Astrocyte of the spinal cord (primary cell): ENCODE results near the gene OTOG.

ENCODE experiments used
- DNase-seq: peaks from one replicate; pipeline ENCODE4 v3.0.0; 2011; ENCODE audit warnings: low read depth, low spot score
- H3K4me3 ChIP-seq: 2 replicates; pipeline ENCODE4 v1.5.1; 2011; ENCODE audit warnings: low read depth, mild to moderate bottlenecking, low read length, moderate library complexity
- in situ Hi-C: cut with HindIII; loops from 2 replicates; pipeline ENCODE4 v1.10.0; 2017; ENCODE audit warnings: low sequenced_read_pairs
- TF ChIP-seq, protein P1 (sequence below): IDR thresholded peaks from 2 replicates; pipeline ENCODE4 v1.5.1; 2012; ENCODE audit warnings: low read depth, mild to moderate bottlenecking, low read length, inconsistent platforms

OTOG gene

DNA sequence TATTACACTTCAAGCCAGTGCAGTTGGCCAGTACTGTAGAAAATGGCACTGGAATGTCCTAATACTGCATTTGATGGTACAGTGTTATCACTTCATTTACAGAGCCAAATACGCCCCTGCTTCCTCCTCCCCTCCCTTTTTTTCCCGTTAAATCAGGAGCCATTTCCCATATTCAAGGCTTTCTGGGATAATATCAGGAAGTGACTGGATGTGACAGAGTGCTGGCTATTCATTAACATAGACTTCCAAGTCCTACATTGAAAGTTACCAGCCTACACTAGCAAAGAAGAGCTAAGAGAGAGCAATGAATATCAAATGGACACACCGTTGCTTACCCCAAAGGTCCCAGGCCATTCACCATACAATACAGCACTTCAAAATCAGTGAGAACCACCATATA lies 38.3 kb upstream of the OTOG start:
- TF ChIP-seq, protein P1, sequence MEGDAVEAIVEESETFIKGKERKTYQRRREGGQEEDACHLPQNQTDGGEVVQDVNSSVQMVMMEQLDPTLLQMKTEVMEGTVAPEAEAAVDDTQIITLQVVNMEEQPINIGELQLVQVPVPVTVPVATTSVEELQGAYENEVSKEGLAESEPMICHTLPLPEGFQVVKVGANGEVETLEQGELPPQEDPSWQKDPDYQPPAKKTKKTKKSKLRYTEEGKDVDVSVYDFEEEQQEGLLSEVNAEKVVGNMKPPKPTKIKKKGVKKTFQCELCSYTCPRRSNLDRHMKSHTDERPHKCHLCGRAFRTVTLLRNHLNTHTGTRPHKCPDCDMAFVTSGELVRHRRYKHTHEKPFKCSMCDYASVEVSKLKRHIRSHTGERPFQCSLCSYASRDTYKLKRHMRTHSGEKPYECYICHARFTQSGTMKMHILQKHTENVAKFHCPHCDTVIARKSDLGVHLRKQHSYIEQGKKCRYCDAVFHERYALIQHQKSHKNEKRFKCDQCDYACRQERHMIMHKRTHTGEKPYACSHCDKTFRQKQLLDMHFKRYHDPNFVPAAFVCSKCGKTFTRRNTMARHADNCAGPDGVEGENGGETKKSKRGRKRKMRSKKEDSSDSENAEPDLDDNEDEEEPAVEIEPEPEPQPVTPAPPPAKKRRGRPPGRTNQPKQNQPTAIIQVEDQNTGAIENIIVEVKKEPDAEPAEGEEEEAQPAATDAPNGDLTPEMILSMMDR: no peak
- no peak overlapping the region for H3K4me3 ChIP-seq
- in situ Hi-C loops: no loop called here
- no peak for DNase-seq

DNA sequence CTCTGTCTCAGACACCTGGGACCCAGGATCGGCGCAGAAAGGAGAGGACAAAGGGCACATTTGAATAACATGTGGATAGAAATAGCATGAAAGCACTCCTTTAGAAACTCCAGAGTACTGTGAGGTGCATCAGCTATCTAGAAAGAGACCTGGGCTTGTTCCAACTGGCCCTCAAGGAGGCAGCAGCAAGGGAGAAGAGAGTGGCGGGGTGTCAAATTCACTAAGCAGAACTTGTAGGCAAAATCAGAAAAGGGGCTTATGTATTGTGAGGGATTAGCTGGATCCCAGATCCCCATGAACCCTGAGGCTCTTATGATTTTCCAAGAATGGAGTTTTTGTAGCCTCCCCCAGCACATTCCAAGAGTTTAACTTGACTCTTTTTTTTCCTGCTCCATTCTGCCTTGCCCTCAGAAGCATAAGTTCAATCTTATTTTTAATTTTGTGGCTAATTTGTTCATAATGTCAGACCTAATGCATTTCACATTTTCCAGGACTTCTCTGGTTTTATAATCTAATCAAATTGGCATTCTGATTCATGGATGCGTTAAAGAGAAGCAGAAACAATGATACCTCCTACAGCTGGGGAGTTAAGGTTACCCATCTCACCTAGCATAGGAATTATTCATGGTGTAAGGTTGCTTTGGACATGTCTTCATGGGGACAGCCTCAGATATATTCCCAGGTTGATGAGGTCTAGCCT lies 36.4 kb upstream of the OTOG start:
- in situ Hi-C loops: no loop called here
- DNase-seq: no peak
- TF ChIP-seq, protein P1: no peak
- no peak overlapping the region for H3K4me3 ChIP-seq

DNA sequence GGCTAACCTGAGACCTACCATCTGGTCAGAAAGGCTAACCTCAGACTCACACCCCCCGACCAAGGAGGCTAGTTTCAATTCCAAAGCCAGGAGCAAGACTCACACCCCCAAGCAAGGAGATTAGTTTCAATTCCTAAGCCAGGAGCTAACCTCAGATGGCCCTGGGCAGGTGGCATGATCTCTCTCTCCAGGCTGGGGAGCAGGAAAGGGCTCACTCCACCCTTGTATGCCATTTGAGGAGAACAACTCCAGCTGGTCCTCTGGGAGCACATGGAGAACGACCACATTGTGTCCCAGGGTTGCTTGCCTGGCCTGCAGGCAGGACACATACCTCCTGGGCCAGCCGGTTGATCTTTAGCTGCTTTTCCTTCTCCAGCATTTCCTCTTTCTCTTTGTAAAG lies 35.5 kb upstream of the OTOG start:
- no peak for DNase-seq
- in situ Hi-C loops: no loop called here
- TF ChIP-seq, protein P1: no peak

DNA sequence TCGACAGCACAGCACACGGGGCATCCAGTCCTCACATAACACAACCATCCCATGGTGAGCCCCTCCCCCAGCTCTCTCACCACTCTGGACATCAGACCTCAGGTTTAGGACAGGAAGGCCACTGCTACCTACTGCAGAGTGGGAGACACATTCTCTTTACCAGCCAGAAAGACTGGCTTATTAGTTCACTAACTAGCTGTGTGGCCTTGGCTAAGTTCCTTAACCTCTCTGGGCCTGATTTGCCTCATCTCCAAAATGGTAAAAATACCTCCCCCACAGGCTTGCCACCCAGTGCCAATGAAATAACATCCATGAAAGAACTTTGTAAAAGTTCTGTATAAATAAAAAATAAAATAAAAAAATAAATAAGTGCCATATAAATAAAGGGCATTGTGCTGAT lies 35.0 kb upstream of the OTOG start:
- no peak overlapping the region for H3K4me3 ChIP-seq
- in situ Hi-C loops: no loop called here
- TF ChIP-seq, protein P1: no peak
- DNase-seq: no peak

More for the DNA sequence above, 35.5 kb upstream of the OTOG start:
- no peak overlapping the region for H3K4me3 ChIP-seq

DNA sequence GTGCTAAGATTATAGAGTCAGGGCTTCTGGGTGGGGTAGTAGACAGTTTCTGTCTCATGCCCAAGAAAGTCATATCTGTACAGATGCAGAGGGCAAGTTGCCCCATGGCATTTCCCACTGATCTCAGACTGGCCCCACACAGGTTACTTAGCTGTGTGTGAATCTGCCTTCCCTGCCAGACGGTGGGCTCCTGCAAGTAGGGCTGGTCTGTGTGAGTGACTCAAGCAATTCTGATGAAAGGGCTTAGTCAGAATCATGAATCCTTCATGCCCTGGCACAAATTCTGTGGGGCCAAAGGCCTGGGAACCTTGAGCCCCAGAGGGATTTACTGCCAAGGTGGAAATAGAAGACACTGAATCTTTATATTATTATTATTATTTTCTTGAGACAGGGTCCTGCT lies 33.2 kb upstream of the OTOG start:
- no peak overlapping the region for H3K4me3 ChIP-seq
- TF ChIP-seq, protein P1: no peak
- no peak for DNase-seq
- in situ Hi-C loops: no loop called here

DNA sequence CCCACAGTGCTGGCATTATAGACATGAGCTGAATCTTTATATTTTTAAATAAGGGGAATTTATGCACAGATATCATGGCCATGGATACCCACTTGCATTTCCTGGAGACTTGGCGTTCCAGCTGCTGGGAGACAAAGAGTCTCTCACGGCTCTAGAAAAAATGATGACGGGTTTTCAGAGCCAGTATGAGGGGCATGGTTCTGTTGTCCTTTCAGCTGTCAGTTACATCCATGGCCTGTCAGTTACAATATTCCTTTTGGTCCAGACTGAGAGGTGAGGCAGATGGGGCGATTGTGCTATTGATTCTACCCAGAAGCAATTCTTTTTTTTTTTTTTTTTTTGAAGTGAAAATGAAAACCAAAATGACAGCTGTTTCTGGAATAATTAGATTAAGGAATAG lies 32.6 kb upstream of the OTOG start:
- TF ChIP-seq, protein P1: no peak
- no peak for DNase-seq
- no peak overlapping the region for H3K4me3 ChIP-seq
- in situ Hi-C loops: no loop called here
